Measurements from ENCODE around the gene CACNA2D3. TPM values are rescaled to one million over a fixed set of nuclear protein-coding genes. Genes with fewer than 3 reads are reported as not detected.

Gene CACNA2D3
- total RNA-seq, 4 donors from 2014 or later = 0.55 to 3.4 (median 1.6) TPM

DNA sequence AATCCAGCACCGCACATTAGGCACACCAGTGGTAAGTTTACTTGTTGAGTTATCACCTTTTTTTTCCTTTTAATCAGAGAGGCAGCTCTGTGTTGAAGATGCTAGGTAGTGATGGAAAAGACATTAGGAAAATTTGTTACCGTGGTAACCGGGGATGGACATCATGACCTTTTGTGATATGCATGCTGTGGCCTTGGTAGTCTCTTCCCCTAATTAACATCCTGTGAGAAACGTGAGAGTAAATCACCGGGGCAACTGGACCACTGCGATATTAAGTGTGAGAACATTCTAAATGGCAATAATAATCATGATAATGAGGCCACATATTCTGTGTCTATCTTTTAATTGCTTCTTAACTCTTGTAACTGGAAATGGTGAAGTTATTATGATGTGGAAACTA lies 362.0 kb downstream of the CACNA2D3 start:
- no peak overlapping the region for H3K4me3 ChIP-seq
- H3K36me3 ChIP-seq = no peaks in the 10 kb centered on the region
- in situ Hi-C loops (cut with MboI; ENCODE audit: low pct_ligation_motif_present in 1 of 4, low pct_unique_long_range_greater_than_20kb in 1 of 4, low sequenced_read_pairs in 3 of 4) = no loop called here
- no peaks in the 10 kb centered on the region for H3K27me3 ChIP-seq
- TF ChIP-seq POLR2A (IDR thresholded peaks at IDR 0.05) (no peak), EP300 (IDR thresholded peaks at IDR 0.05; ENCODE audit: low read depth) (no peak), POLR2AphosphoS5 (IDR thresholded peaks at IDR 0.05) (no peak), CTCF (IDR thresholded peaks at IDR 0.05) (no peak)
- WGBS, 2 donors (ENCODE audit: low coverage in 1 of 2) = 82 to 87% methylated on average over 6 of the region's 6 CpGs
- DNase-seq = no peak
- no peak overlapping the region for H3K27ac ChIP-seq
- intact Hi-C loops (cut with DNase I; ENCODE audit: low total_unique reads) = no loop called here
- no peaks in the 10 kb centered on the region for H3K9me3 ChIP-seq
- H3K4me1 ChIP-seq = no peaks in the 10 kb centered on the region

- Histone ChIP-seq H3K36me3 (no peaks in the 10 kb centered on the region), H3K27ac (no peak overlapping the region), H3K4me1 (no peaks in the 10 kb centered on the region), H3K27me3 (no peaks in the 10 kb centered on the region), H3K9me3 (no peaks in the 10 kb centered on the region), H3K4me3 (no peak overlapping the region)
- in situ Hi-C loops (cut with MboI; ENCODE audit: low pct_ligation_motif_present in 1 of 4, low pct_unique_long_range_greater_than_20kb in 1 of 4, low sequenced_read_pairs in 3 of 4) = no loop called here
- WGBS, 2 donors (ENCODE audit: low coverage in 1 of 2) = 78 to 82% methylated on average over 1 of the region's 1 CpG
- DNase-seq = no peak
- TF ChIP-seq EP300 (IDR thresholded peaks at IDR 0.05; ENCODE audit: low read depth) = no peak
- no peak for TF ChIP-seq POLR2AphosphoS5 (IDR thresholded peaks at IDR 0.05)
- no peak for TF ChIP-seq CTCF (IDR thresholded peaks at IDR 0.05)
- no peak for TF ChIP-seq POLR2A (IDR thresholded peaks at IDR 0.05)
- intact Hi-C loops (cut with DNase I; ENCODE audit: low total_unique reads) = no loop called here
Measured at GRCh38 chr3:54486317-54486716, 364.0 kb downstream of the CACNA2D3 start.

GRCh38 chr3:54488297-54488696 lies 365.9 kb downstream of the CACNA2D3 start:
- Histone ChIP-seq H3K36me3 (no peaks in the 10 kb centered on the region), H3K4me1 (no peaks in the 10 kb centered on the region), H3K4me3 (no peak overlapping the region), H3K27ac (no peak overlapping the region), H3K27me3 (no peaks in the 10 kb centered on the region), H3K9me3 (no peaks in the 10 kb centered on the region)
- intact Hi-C loops (cut with DNase I; ENCODE audit: low total_unique reads) = no loop called here
- in situ Hi-C loops (cut with MboI; ENCODE audit: low pct_ligation_motif_present in 1 of 4, low pct_unique_long_range_greater_than_20kb in 1 of 4, low sequenced_read_pairs in 3 of 4) = no loop called here
- 83 to 92% methylated on average over 2 to 5 of the region's 5 CpGs for WGBS, 2 donors (ENCODE audit: low coverage in 1 of 2)
- no peak for DNase-seq
- TF ChIP-seq POLR2AphosphoS5 (IDR thresholded peaks at IDR 0.05) (no peak), EP300 (IDR thresholded peaks at IDR 0.05; ENCODE audit: low read depth) (no peak), CTCF (IDR thresholded peaks at IDR 0.05) (no peak), POLR2A (IDR thresholded peaks at IDR 0.05) (no peak)

DNA sequence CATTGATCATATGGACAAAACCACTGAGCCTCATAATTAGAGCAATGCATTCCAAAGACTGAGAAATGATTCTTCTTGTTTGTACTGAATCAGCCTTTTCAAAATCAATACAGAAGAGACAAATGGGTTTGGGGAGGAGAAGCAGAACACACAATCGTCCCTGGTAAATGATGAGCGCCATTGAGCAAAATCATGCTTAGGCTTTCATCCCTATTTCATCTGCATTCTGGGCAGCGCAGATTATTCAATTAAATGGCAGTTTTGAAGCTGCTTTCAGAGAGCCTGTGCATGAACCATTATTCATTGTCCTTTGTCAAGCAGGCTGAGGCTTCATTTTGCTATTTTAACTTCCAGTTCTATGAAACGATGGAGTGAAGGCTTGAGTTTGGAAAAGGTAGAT lies 371.9 kb downstream of the CACNA2D3 start:
- intact Hi-C loops (cut with DNase I; ENCODE audit: low total_unique reads) (no loop called here), in situ Hi-C loops (cut with MboI; ENCODE audit: low pct_ligation_motif_present in 1 of 4, low pct_unique_long_range_greater_than_20kb in 1 of 4, low sequenced_read_pairs in 3 of 4) (no loop called here)
- H3K9me3 ChIP-seq = peaks cover 4 to 6% of the 10 kb centered on the region in 2 donors
- WGBS, 2 donors (ENCODE audit: low coverage in 1 of 2) = 75 to 93% methylated on average over 2 to 4 of the region's 4 CpGs
- no peaks in the 10 kb centered on the region for H3K27me3 ChIP-seq
- no peak for DNase-seq
- no peaks in the 10 kb centered on the region for H3K36me3 ChIP-seq
- no peak overlapping the region for H3K27ac ChIP-seq
- no peak overlapping the region for H3K4me3 ChIP-seq
- H3K4me1 ChIP-seq = no peaks in the 10 kb centered on the region
- no peak for TF ChIP-seq CTCF (IDR thresholded peaks at IDR 0.05)
- no peak for TF ChIP-seq POLR2AphosphoS5 (IDR thresholded peaks at IDR 0.05)
- TF ChIP-seq POLR2A (IDR thresholded peaks at IDR 0.05) = no peak

Data from transverse colon (tissue), 4 donors.